Putamen (tissue), 1 donor: ENCODE measurements around the gene DSCAML1.

Experiments
- DNase-seq: peaks from one replicate; pipeline ENCODE4 v3.0.0-alpha.2; 2016; ENCODE audit warnings: low spot score

Gene DSCAML1

GRCh38 chr11:117662671-117663269 lies 134.2 kb downstream of the DSCAML1 start:
- no peak for DNase-seq

DNA sequence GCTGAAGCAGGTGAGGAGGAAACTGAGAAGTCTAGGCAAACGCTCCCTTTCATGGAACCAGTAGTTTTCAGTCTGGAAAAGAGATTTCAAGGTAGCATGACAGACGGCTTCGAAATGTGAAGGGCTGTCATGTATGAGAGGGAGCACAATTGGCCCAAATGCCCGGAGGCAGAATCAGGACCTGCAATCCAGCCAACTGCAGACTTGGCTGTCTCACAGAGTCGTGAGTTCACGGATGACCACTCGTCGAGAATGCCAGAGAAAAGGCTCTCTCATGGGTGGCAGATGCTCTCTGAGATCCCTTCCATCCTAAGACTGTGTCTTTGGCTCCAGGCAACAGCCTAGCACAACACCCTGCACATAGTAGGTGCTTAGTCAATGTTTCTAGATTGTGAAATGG lies 134.8 kb downstream of the DSCAML1 start:
- no peak for DNase-seq

GRCh38 chr11:117658809-117659208 lies 138.2 kb downstream of the DSCAML1 start:
- no peak for DNase-seq

GRCh38 chr11:117657794-117658193 lies 139.2 kb downstream of the DSCAML1 start:
- DNase-seq, result peak; percentile 91

- no peak for DNase-seq
Measured at GRCh38 chr11:117654281-117655255, 142.4 kb downstream of the DSCAML1 start.

GRCh38 chr11:117652521-117652920 lies 144.5 kb downstream of the DSCAML1 start:
- DNase-seq, result no peak

DNA sequence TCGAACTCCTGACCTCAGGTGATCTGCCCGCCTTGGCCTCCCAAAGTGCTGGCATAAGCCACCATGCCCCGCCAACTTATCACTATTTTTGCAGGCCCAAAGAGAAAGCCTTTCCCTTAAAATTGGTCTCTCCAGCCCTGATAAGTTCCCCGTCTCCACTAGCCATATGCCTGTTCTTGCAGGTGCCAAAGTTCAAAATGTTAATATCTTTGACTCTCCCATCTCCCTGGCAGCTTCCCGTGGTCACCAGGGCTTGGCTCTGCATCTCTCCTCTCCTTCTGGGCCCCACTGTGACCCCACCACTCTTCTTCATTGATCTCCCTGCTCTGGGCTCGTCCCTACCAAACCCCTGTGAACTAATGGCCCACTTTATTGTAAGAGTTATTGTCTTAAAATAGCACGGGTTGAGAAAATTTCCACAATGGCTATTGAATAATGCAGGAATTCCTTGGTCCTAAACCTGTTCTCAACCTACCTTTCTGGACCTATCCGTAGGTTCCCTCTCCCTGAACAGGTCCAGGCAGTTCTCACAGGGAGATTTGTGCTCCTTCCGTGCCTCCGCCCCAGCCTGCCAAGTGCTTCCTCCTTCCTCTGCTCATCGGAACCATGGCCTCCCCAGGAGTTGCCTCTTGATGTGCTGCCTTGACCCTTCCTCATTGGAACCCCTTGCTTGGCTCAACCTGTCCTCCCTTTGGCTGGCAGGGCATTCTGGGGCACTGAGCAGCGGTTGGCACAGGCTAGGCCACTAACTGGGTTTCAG lies 147.5 kb downstream of the DSCAML1 start:
- no peak for DNase-seq

GRCh38 chr11:117647872-117648271 lies 149.1 kb downstream of the DSCAML1 start:
- DNase-seq, result no peak

- no peak for DNase-seq
Measured at GRCh38 chr11:117647207-117647606, 149.8 kb downstream of the DSCAML1 start.

DNA sequence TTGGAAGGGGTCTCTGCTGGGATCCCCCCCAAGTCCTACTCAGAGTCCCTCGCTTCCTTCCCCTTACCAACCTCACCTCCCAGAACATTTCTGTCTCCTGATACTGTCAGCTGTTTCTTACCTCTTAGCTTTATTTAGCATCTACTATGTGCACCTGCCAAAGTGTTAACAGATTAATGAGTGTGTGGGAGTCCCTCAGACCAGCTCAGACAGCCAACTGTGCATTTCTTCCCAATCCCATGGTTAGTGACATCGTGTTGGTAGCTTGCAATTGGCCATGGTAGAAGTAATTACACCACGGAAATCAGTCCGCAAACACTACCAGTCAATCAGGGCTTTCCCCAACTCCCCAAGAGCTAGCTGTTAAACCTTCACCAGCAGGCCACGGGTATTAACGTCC lies 150.6 kb downstream of the DSCAML1 start:
- no peak for DNase-seq

DNA sequence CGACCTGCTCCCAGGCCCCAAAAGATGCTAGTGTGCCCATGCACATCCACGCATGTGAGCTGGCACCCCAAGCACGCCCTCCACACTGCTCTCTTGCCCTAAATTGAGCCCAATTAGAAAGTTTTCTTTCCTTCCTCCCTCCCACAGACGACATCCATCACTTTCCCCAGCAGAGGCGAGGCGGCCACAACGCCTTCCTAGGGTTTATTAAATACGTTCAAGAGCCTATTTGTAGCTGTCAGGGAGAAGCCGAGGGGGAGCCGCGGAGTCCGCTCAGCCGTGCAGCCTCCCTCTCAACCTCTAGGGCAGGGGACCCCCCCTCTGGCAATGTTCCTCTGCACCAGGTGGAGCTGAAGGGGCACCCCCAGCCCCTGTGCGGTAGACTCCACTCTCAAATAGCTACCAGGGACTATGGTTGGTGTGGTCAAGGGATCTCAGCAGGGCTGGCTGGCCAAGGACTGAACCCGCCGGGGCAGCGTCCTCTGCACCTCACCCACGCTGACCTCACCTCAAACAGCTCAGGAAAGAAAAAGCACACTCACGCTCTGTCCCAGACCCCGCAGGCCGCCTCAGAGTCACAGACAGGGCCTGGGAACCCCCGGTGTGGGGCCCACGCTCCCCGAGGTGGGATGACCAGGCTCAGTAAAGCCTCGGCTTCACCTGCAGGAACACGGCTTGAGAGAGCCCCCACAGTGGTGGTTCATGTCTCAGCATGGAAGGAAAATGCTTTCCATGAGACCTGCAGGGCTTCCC lies 152.4 kb downstream of the DSCAML1 start:
- DNase-seq, result no peak

DNA sequence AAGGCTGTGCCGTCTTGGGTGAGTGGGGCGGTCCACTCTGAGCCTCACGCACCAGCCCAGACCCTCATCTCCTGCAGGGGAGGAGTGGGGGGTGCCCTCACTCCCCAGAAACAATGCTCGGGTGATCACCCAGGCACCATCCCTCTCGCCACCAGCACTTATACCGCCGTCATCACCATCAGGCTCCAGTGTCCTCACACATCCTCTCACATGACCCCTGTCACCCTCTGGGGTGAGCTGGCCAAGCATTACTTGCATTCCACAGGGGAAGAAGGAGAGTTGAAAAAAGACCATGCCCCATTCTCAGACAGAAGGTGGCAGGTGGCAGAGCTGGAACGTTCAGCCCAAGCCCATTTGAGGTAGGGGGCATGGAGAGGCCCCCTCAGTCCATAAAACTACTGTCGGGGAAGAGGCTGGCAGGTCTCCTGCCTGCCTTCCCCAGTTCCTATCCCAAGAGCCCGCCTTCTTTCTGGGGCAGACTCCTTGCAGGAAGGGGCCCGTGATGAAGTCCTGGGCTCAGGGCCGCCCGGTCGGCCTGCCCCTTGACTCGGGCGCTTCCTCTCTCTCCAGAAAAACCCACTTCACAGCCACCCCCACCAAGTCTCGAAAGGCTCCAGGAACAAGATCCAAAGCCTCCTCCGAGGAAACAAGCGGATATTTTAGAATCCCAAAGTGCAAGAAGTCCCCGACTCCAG lies 153.3 kb downstream of the DSCAML1 start:
- no peak for DNase-seq

- no peak for DNase-seq
Measured at GRCh38 chr11:117642835-117643234, 154.2 kb downstream of the DSCAML1 start.

- no peak for DNase-seq
Measured at GRCh38 chr11:117642396-117642795, 154.6 kb downstream of the DSCAML1 start.

DNA sequence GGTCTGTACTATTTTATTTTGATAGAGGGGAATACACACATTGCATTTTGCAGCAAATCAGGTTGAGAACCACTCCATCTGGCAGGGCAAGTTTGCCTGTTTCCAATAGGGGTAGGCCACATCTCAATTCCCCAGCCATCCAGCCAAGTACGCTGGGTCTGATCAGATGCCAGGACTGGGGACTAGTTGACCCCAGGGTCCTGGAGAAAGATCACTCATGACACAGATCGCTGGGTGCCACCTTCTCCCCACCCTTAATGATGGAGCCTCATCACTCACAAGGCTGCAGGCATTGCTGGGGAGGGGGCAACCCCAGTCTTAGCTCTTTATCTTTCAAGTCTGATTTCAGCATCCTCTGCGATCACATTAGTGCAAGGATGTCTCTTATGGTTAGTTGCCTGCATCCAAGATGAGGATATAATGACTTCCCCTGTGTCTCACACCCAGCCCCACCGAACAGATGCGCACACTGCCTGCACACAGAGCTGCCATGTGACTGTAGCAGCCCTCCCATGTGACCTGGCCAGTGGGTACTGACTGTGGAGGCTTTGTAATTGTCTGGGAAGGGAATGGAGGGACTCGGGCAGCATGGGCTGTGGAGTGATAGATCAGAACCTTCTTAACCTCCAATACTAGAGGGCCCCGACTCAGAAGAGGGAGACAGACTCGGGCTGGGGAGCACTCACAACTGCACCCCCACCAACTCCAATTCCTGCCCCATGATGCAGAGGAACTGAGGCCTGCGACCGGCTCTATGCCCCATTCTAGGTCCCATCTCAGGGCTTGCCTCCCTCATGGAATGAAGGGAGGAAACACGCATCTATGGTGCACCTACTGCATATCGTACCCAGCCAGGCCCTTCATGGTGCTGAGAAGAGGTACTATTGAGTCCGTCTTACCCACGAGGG lies 155.8 kb downstream of the DSCAML1 start:
- DNase-seq, result peak; percentile 95

DNA sequence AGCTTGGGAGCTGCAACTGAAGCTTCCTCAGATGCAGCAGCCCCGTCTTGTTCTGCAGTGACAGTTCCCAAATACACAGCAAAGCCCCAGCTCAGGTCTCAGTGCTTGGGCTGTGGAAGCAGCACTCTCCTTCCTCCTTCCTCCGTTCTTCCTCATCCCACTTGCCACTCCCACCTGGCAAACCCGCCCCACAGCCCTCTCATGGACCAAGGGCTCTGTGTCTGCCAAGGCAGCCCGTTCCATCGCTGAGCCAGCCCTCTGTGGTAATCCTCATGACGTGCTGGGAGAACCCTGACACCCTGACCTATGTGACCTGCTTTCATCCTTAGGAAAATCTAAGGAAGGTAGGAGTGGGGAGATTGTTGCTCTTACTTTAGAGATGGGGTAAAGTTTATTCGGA lies 157.0 kb downstream of the DSCAML1 start:
- no peak for DNase-seq

GRCh38 chr11:117639601-117640000 lies 157.4 kb downstream of the DSCAML1 start:
- no peak for DNase-seq

DNA sequence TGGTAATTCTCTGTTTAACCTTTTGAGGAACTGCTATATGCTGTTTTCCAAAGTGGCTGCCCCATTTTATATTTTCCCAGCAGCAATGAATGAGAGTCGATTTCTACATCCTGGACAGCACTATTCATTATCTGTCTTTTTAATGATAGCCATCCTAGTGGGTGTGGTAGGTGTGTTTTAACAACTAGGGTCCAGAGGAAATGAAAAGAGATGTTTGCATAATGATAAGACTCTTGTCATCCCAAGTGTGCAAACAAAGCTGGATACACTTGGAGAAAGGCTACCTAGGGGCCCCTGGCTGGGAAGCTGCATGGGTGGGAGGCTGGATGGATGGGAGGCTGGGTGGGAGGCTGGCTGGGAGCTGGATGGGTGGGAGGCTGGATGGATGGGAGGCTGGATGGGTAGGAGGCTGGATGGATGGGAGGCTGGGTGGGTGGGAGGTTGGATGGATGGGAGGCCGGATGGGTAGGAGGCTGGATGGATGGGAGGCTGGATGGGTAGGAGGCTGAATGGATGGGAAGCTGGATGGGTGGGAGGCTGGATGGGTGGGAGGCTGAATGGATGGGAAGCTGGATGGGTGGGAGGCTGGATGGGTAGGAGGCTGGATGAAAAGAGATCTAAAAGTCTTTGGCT lies 158.0 kb downstream of the DSCAML1 start:
- no peak for DNase-seq

DNA sequence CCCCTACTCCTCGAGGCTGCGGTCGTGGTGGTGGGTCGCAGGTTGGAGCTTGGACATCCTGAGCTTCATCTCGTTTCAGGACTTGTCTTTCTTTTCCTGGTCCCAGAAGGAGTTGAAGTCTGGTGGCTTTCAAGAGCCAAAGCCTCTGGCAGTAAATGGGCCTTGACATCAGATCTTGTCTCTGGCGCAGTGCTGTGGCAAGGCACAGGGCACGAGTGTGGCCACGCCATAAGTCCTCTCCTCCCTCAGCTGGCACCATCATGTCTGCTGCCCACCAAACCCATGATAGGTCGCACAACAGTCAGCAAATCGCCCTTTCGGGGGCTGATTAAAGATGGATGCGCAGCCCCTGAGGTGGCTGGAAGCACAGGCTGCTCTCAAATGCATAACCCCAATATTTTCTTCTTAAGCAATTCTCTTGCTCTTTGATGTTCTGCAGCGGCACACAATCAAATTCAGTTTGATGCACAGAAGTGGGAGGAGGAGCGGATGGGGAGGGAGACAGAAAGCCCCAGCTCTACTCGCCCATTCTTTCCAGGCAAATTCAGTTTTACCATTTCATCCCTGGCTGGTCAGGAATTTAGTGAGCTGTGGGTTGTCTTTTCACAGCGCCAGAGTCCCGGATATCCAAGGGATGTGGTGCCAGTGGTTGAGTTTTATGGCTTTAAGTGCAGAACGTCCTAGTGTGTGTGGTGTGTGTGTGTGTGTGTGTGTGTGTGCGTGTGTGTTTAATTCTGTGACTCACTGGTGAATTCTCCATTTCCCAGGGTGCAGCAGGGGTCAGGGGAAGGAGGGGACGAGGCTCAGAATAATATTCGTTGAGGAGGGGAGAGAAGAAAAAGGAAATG lies 162.0 kb downstream of the DSCAML1 start:
- peak; percentile 71 for DNase-seq
